Measurements from ENCODE around the gene ATXN1. TPM values are rescaled to one million over a fixed set of nuclear protein-coding genes. Genes with fewer than 3 reads are reported as not detected.

ATXN1 gene
- total RNA-seq, 1 donor from 2014 or later, result 15.5 TPM

GRCh38 chr6:16754274-16754673 lies 7.0 kb downstream of the ATXN1 start:
- Mint-ChIP-seq H3K4me1 (ENCODE audit: low read depth, unreplicated experiment) (peaks cover 18% of the 10 kb centered on the region), H3K4me3 (ENCODE audit: unreplicated experiment) (no peak overlapping the region), H3K27ac (ENCODE audit: unreplicated experiment) (no peak overlapping the region), H3K36me3 (ENCODE audit: unreplicated experiment) (no peaks in the 10 kb centered on the region), H3K9me3 (ENCODE audit: unreplicated experiment) (peaks cover 1% of the 10 kb centered on the region), H3K27me3 (ENCODE audit: unreplicated experiment) (no peaks in the 10 kb centered on the region)
- no peak for DNase-seq
- TF ChIP-seq, protein P1, sequence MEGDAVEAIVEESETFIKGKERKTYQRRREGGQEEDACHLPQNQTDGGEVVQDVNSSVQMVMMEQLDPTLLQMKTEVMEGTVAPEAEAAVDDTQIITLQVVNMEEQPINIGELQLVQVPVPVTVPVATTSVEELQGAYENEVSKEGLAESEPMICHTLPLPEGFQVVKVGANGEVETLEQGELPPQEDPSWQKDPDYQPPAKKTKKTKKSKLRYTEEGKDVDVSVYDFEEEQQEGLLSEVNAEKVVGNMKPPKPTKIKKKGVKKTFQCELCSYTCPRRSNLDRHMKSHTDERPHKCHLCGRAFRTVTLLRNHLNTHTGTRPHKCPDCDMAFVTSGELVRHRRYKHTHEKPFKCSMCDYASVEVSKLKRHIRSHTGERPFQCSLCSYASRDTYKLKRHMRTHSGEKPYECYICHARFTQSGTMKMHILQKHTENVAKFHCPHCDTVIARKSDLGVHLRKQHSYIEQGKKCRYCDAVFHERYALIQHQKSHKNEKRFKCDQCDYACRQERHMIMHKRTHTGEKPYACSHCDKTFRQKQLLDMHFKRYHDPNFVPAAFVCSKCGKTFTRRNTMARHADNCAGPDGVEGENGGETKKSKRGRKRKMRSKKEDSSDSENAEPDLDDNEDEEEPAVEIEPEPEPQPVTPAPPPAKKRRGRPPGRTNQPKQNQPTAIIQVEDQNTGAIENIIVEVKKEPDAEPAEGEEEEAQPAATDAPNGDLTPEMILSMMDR (IDR thresholded peaks at IDR 0.05; ENCODE audit: partially characterized antibody, unreplicated experiment), result no peak

GRCh38 chr6:16753341-16753740 lies 7.9 kb downstream of the ATXN1 start:
- H3K36me3 Mint-ChIP-seq (ENCODE audit: unreplicated experiment), result no peaks in the 10 kb centered on the region
- peaks cover 1% of the 10 kb centered on the region for H3K9me3 Mint-ChIP-seq (ENCODE audit: unreplicated experiment)
- no peak for DNase-seq
- no peak overlapping the region for H3K4me3 Mint-ChIP-seq (ENCODE audit: unreplicated experiment)
- TF ChIP-seq, protein P1 (IDR thresholded peaks at IDR 0.05; ENCODE audit: partially characterized antibody, unreplicated experiment), result no peak
- no peak overlapping the region for H3K27ac Mint-ChIP-seq (ENCODE audit: unreplicated experiment)
- H3K4me1 Mint-ChIP-seq (ENCODE audit: low read depth, unreplicated experiment), result peaks cover 9% of the 10 kb centered on the region
- H3K27me3 Mint-ChIP-seq (ENCODE audit: unreplicated experiment), result no peaks in the 10 kb centered on the region

- no peak for DNase-seq
- no peak overlapping the region for H3K27ac Mint-ChIP-seq (ENCODE audit: unreplicated experiment)
- TF ChIP-seq, protein P1 (IDR thresholded peaks at IDR 0.05; ENCODE audit: partially characterized antibody, unreplicated experiment), result no peak
- no peak overlapping the region for H3K4me3 Mint-ChIP-seq (ENCODE audit: unreplicated experiment)
- no peaks in the 10 kb centered on the region for H3K36me3 Mint-ChIP-seq (ENCODE audit: unreplicated experiment)
- H3K9me3 Mint-ChIP-seq (ENCODE audit: unreplicated experiment), result peaks cover 1% of the 10 kb centered on the region
- H3K4me1 Mint-ChIP-seq (ENCODE audit: low read depth, unreplicated experiment), result peaks cover 7% of the 10 kb centered on the region
- H3K27me3 Mint-ChIP-seq (ENCODE audit: unreplicated experiment), result no peaks in the 10 kb centered on the region
Observed at GRCh38 chr6:16752206-16752866, 8.9 kb downstream of the ATXN1 start.

DNA sequence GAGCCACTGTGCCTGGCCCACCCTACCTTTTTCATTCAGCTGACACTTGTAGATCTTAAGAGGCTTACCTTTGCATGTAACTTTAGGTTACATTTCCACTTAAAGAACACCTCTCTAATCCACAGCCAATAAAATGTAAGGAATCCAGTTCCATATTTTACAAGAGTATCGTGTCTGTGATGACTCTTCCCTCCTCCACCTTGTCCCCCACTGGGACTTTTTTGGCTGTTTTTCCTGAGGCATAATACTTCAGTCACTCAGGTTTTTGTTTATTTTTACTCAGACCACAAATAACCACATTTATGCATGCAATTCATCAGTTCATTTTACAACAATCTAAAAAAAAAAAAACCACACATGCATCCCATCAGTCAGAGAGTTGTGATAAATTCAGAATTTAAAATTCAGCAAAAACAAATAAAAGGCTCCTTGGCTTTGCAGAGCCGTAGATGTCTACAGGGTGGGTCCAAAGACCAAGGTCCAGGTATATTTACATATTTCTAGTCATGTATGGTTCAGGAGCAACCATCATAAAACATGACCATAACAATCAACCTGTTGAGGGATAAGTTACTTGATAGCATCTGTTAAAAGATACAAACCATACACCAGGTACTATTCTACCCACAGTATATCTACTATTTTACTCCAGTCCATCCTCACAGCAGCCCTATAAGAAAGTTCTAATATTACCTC lies 9.9 kb downstream of the ATXN1 start:
- H3K27ac Mint-ChIP-seq (ENCODE audit: unreplicated experiment), result no peak overlapping the region
- no peaks in the 10 kb centered on the region for H3K36me3 Mint-ChIP-seq (ENCODE audit: unreplicated experiment)
- no peak for DNase-seq

More for the DNA sequence above, 9.9 kb downstream of the ATXN1 start:
- Mint-ChIP-seq H3K27me3 (ENCODE audit: unreplicated experiment) (no peaks in the 10 kb centered on the region), H3K9me3 (ENCODE audit: unreplicated experiment) (no peaks in the 10 kb centered on the region), H3K4me3 (ENCODE audit: unreplicated experiment) (no peak overlapping the region), H3K4me1 (ENCODE audit: low read depth, unreplicated experiment) (peaks cover 12% of the 10 kb centered on the region)
- TF ChIP-seq, protein P1 (IDR thresholded peaks at IDR 0.05; ENCODE audit: partially characterized antibody, unreplicated experiment), result no peak
